Prostate gland (tissue), 2 donors: ENCODE measurements around the gene PCDH18. TPM values are rescaled to one million over a fixed set of nuclear protein-coding genes. Genes with fewer than 3 reads are reported as not detected.

Experiments used
- DNase-seq: peaks from one replicate; pipeline ENCODE4 v3.0.0-alpha.2; 2019; ENCODE audit warnings: low spot score
- H3K27ac ChIP-seq, 2 donors: fragments of 200-600 bp; sonication (generic); 2 replicates each; pipeline ENCODE4 v1.5.1; 2017 to 2019
- H3K27me3 ChIP-seq: fragments of 200-600 bp; sonication (generic); replicated peaks from 2 replicates; pipeline ENCODE4 v1.5.1; 2019; ENCODE audit not compliant: insufficient read depth
- H3K36me3 ChIP-seq, 2 donors: fragments of 200-600 bp; sonication (generic); 1 replicate in 1 of 2; 2 replicates in 1 of 2; pipeline versions ENCODE4 v1.5.1 to v1.8.1; 2017 to 2019
- H3K4me1 ChIP-seq: fragments of 200-600 bp; sonication (generic); replicated peaks from 2 replicates; pipeline ENCODE4 v1.5.1; 2019
- H3K4me3 ChIP-seq, 2 donors: fragments of 200-600 bp; sonication (generic); 2 replicates each; pipeline ENCODE4 v1.5.1; 2017 to 2019
- H3K9me3 ChIP-seq: fragments of 200-600 bp; sonication (generic); 2 replicates; pipeline ENCODE4 v1.5.1; 2017
- CTCF ChIP-seq, 4 experiments: fragments of 200-600 bp in 2 of 4; fragments of 450-650 bp in 2 of 4; sonication (generic) in 2 of 4; IDR thresholded peaks; 1 replicate in 3 of 4; 2 replicates in 1 of 4; pipeline ENCODE4 v1.5.1; 2016 to 2019; ENCODE audit warnings: antibody characterized with exemption in 4 of 4, mild to moderate bottlenecking in 2 of 4, moderate library complexity in 2 of 4
- POLR2A ChIP-seq: fragments of 450-650 bp; IDR thresholded peaks from one replicate; pipeline ENCODE4 v1.6.1; 2016; ENCODE audit warnings: antibody characterized with exemption, mild to moderate bottlenecking
- POLR2AphosphoS5 ChIP-seq: sonication (generic); formaldehyde crosslinking; IDR thresholded peaks from one replicate; pipeline ENCODE4 v1.6.1; 2017; ENCODE audit warnings: antibody characterized with exemption
- WGBS: methylation state at CpG from one replicate; pipeline ENCODE4 v1.1.5; 2018; 5-methylcytosine and 5-hydroxymethylcytosine counted together
- intact Hi-C: fragments of 100-400 bp; cut with DNase I; formaldehyde crosslinking; loops from one replicate; pipeline ENCODE4 v1.14.2; 2022
- total RNA-seq, 2 donors: library from RNA; depleted of rRNA; stranded (reverse); fragments of >200 nt; gene quantifications; one replicate each; pipeline ENCODE4 v1.1.0, GENCODE V29; 2016

PCDH18 gene
- total RNA-seq, 2 donors from 2014 or later, result 12.3 to 28.0 TPM

DNA sequence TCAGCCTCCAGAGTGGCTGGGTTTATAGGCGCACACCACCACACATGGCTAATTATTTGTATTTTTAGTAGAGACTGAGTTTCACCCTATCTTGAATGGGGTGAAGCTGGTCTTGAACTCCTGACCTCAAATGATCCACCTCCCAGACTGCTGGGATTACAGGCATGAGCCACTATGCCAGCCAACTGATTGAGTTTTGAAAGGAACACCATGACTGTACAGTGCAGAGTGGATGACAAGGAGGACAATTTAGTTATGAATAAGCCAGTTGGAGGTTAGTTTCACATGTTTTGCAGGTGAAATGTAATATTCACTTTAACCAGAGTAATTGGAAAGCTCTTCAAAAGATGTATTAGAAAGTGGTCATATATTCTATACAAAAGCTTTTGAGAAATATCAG lies 60.8 kb downstream of the PCDH18 start:
- no peak overlapping the region for H3K27ac ChIP-seq
- intact Hi-C loops, result no loop called here
- 100% methylated on average over 1 of the region's 1 CpG for WGBS
- no peaks in the 10 kb centered on the region for H3K36me3 ChIP-seq
- H3K27me3 ChIP-seq, result no peaks in the 10 kb centered on the region
- H3K4me1 ChIP-seq, result no peaks in the 10 kb centered on the region
- H3K9me3 ChIP-seq, result no peaks in the 10 kb centered on the region
- TF ChIP-seq POLR2A, result no peak
- TF ChIP-seq POLR2AphosphoS5, result no peak
- TF ChIP-seq CTCF (IDR thresholded peaks at IDR 0.05), result no peak
- no peak for DNase-seq
- H3K4me3 ChIP-seq, result no peak overlapping the region

- no peaks in the 10 kb centered on the region for H3K27me3 ChIP-seq
- H3K4me1 ChIP-seq, result no peaks in the 10 kb centered on the region
- TF ChIP-seq POLR2AphosphoS5 (no peak), POLR2A (no peak)
- DNase-seq, result no peak
- intact Hi-C loops, result no loop called here
- no peak overlapping the region for H3K27ac ChIP-seq
- no peak overlapping the region for H3K4me3 ChIP-seq
- no peaks in the 10 kb centered on the region for H3K36me3 ChIP-seq
- H3K9me3 ChIP-seq, result no peaks in the 10 kb centered on the region
These were observed 61.5 kb downstream of the PCDH18 start for GRCh38 chr4:137470806-137471205.
